ENCODE measurements around the gene RNASE7. TPM values are rescaled to one million over a fixed set of nuclear protein-coding genes. Genes with fewer than 3 reads are reported as not detected.

The RNASE7 gene
- total and polyA plus RNA-seq, 8 donors: 0.14 to 0.24 (median 0.20) TPM; not detected in 4

DNA sequence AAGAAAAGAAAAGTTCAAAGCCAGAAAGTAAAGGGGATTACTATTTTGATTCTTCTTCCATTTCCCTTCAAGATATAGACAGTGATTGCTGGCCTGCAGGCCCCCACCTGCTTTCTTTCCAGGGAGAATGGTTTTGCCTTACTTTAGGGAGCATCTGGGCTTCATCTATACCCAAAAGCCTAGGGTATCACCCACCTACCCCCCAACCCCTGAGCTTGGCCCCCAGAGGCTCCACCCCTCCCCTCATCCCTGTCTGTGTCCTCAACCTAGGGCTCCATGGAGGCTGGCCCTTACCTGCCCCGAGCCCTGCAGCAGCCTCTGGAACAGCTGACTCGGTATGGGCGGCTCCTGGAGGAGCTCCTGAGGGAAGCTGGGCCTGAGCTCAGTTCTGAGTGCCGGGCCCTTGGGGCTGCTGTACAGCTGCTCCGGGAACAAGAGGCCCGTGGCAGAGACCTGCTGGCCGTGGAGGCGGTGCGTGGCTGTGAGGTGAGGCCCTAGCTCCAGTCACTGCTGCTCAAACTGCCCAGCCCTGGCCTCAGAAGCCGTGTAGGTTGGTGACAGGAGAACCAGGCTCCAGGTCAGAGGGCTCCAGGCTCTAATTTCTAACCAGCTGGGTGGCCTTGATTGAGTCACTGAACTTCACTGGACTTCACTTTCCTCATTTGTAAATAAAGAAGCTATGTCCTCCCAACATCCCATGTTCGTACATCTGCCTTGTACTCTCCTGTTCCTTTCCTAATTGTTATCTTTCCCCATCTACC, 41.6 kb downstream of the RNASE7 start:
- ATAC-seq: no peak
- Histone ChIP-seq H3K27me3 (no peaks in the 10 kb centered on the region), H3K27ac (peak overlapping the region in 1 of 2 donors; percentile 86), H3K4me3 (no peak overlapping the region), H3K9me3 (no peaks in the 10 kb centered on the region), H3K4me1 (peaks cover 8 to 48% of the 10 kb centered on the region in 2 donors), H3K36me3 (peaks cover under 1 to 78% of the 10 kb centered on the region in 2 donors)
- TF ChIP-seq, protein P1, sequence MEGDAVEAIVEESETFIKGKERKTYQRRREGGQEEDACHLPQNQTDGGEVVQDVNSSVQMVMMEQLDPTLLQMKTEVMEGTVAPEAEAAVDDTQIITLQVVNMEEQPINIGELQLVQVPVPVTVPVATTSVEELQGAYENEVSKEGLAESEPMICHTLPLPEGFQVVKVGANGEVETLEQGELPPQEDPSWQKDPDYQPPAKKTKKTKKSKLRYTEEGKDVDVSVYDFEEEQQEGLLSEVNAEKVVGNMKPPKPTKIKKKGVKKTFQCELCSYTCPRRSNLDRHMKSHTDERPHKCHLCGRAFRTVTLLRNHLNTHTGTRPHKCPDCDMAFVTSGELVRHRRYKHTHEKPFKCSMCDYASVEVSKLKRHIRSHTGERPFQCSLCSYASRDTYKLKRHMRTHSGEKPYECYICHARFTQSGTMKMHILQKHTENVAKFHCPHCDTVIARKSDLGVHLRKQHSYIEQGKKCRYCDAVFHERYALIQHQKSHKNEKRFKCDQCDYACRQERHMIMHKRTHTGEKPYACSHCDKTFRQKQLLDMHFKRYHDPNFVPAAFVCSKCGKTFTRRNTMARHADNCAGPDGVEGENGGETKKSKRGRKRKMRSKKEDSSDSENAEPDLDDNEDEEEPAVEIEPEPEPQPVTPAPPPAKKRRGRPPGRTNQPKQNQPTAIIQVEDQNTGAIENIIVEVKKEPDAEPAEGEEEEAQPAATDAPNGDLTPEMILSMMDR (IDR thresholded peaks at IDR 0.05): no peak
- DNase-seq: no peak
- intact Hi-C loops (cut with DNase I): no loop called here

DNA sequence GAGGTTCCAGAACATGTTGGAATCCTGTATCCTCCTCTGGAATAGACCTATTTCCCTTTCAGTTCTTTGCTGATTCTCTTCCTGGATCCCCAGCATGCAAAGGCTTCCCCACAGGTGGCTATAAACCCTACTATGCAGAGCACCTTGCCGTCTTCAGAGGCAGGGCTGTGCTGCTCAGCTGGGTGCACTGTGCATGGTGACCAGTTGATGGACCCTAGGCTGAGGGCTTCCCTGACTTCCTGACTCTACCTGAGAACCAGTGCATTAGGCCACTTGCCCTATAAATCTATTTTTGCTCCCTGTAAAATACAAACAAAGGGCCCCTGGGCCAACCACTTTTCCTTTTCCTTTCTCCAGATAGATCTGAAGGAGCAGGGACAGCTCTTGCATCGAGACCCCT, 42.2 kb downstream of the RNASE7 start:
- peak overlapping the region in 1 of 2 donors; percentile 86 for H3K27ac ChIP-seq
- TF ChIP-seq, protein P1 (IDR thresholded peaks at IDR 0.05): no peak
- intact Hi-C loops (cut with DNase I): no loop called here

DNA sequence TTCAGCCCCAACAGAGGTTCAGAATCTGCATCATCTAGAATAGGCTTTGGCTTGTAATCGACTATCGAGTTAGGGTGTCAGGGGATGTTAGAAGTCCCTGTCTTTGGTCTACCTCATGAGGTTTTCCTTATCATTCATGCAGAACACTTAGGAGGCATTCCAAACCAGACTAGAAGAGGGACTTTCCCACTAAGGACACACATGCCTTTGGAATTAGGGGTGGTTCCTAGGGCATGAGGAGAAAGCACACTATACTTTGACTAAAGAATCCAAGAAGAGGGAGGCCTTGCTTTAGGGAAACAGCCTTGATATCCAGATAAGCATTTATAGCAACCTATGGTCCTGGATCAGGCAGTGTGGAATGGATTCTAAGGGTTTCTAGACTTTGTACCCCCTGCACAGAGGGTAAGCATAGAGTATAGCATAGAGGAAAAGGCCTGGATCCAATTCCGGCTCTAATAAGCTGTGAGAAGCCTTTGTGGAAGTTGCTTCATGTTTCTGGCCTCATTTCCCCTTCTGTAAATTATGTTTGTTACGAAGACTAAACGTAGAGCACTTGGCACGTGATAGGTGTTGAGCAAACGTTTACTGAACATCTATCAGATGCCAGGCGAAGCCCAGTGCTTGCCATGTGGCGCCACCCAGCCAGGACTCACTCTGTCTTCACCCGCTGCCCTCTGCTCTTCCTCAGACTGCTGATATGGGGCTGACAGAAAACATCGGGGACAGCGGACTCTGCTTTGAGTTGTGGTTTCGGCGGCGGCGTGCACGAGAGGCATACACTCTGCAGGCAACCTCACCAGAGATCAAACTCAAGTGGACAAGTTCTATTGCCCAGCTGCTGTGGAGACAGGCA, 43.1 kb downstream of the RNASE7 start:
- TF ChIP-seq, protein P1 (IDR thresholded peaks at IDR 0.05): no peak
- ATAC-seq: peak; percentile 60

More for the DNA sequence above, 42.2 kb downstream of the RNASE7 start:
- no peak overlapping the region for H3K4me3 ChIP-seq
- peaks cover 0 to 77% of the 10 kb centered on the region in 2 donors for H3K36me3 ChIP-seq
- H3K27me3 ChIP-seq: no peaks in the 10 kb centered on the region
- no peaks in the 10 kb centered on the region for H3K9me3 ChIP-seq
- ATAC-seq: no peak
- peaks cover 8 to 51% of the 10 kb centered on the region in 2 donors for H3K4me1 ChIP-seq
- DNase-seq: no peak

DNA sequence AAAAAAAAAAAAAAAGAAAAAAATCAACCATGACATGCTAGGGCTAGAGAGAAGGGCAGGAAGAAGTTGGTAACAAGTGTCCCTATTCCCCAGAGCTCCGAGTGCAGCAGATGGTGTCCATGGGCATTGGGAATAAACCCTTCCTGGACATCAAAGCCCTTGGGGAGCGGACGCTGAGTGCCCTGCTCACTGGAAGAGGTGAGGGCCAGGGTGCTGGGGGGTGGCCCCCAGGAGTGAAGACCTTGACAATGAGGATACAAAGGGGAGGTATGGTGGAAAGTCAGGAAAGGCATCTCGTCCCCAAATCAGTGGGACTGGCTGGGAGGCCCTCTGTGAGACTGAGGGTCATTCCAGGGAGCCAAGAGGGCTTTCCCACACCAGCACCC, 44.7 kb downstream of the RNASE7 start:
- H3K27ac ChIP-seq: peak overlapping the region in 1 of 2 donors; percentile 86
- TF ChIP-seq, protein P1 (IDR thresholded peaks at IDR 0.05): no peak
- H3K4me3 ChIP-seq: no peak overlapping the region
- no peak for ATAC-seq
- H3K36me3 ChIP-seq: peaks cover 0 to 79% of the 10 kb centered on the region in 2 donors
- peaks cover 8 to 51% of the 10 kb centered on the region in 2 donors for H3K4me1 ChIP-seq
- H3K27me3 ChIP-seq: no peaks in the 10 kb centered on the region
- no peak for DNase-seq
- H3K9me3 ChIP-seq: no peaks in the 10 kb centered on the region
- intact Hi-C loops (cut with DNase I): no loop called here

More for the DNA sequence above, 43.1 kb downstream of the RNASE7 start:
- Histone ChIP-seq H3K27me3 (no peaks in the 10 kb centered on the region), H3K4me1 (peaks cover 8 to 51% of the 10 kb centered on the region in 2 donors), H3K9me3 (no peaks in the 10 kb centered on the region), H3K27ac (peak overlapping the region in 1 of 2 donors; percentile 86), H3K4me3 (no peak overlapping the region), H3K36me3 (peaks cover 0 to 79% of the 10 kb centered on the region in 2 donors)
- peak in 1 of 4 donors; percentile 81 for DNase-seq
- intact Hi-C loops (cut with DNase I): no loop called here
